PFSK-1 (cell line): ENCODE results near the gene GARS1.

Experiments used
- FOXP2 ChIP-seq: optimal IDR thresholded peaks from 2 replicates; pipeline ENCODE3; 2011; ENCODE audit warnings: borderline replicate concordance, control low read depth, inconsistent platforms; ENCODE audit not compliant: insufficient read depth; ENCODE audit errors: extremely low read length, extremely low read depth
- POLR2AphosphoS5 ChIP-seq: IDR thresholded peaks from 2 replicates; pipeline ENCODE4 v1.6.1; 2012; ENCODE audit warnings: low read depth, mild to moderate bottlenecking, control low read depth, low read length, moderate library complexity
- REST ChIP-seq, 2 experiments: IDR thresholded peaks; 2 replicates each; pipeline versions ENCODE4 v1.6.1 to v1.8.0; 2011 to 2012; ENCODE audit warnings: low read depth in 2 of 2, low read length in 2 of 2, control low read depth in 1 of 2, inconsistent platforms in 1 of 2, mild to moderate bottlenecking in 1 of 2, moderate library complexity in 1 of 2; ENCODE audit not compliant: insufficient read depth in 1 of 2
- SIN3A ChIP-seq: IDR thresholded peaks from 2 replicates; pipeline ENCODE4 v1.6.1; 2012; ENCODE audit warnings: mild to moderate bottlenecking, low read length, moderate library complexity, borderline replicate concordance; ENCODE audit not compliant: insufficient read depth
- TAF1 ChIP-seq: IDR thresholded peaks from 2 replicates; pipeline ENCODE4 v1.6.1; 2012; ENCODE audit warnings: low read length, control low read depth, borderline replicate concordance; ENCODE audit not compliant: insufficient read depth

Gene GARS1

DNA sequence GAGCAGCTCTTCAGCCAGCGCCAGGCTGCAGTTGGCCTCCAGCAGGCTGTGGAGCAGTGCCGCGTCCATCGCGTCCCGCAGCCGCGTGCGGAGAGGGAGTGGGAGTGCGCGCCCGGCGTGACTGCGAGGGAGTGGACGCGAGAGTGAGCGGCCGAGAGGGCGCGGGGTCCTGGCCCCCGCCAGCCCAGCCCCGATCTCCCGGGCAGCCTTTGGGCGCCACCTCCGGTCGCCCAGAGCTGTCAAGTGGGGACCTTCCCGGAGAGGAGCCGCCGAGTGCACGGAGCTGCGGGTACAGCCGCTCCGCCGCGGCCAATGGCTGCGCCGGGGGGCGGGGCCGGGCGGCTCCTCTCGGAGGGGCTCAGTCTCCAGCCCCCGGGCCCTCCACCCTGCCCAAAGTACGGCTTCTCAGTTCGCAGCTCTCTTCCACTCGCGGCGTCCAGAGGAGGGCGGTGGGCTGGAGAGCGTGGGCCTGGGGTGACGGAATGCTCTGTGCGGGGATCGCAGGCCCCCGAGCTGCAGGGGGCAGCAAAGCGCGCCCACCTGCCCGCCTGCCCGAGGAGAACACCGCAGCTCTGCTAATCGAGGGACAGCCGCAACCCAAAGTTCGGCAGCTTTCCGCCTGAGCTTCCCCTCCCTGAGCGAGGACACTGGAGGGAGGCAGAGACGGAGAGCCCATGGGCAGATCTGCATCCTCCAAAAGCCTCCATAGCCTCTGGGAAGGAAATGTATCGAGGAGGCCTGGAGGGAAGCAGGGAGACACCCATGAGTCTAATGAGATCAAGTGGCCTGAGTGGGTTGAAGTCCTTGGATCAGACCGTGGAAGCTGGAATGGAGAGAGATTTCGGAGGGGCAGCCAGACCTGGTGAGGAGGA lies 87.8 kb downstream of the GARS1 start, which contains the start of gene CRHR2:
Gene CRHR2, minus strand, starts transcription at position 245 of the 872 bp plus-strand sequence. Its CDS starts 176 bp downstream, at position 69.
- TF ChIP-seq TAF1 (no peak), REST (IDR thresholded peaks at IDR 0.05; ENCODE audit: insufficient read depth in 1 of 2, low read depth in 2 of 2, low read length in 2 of 2) (no peak), SIN3A (no peak), FOXP2 (no peak), POLR2AphosphoS5 (no peak)

DNA sequence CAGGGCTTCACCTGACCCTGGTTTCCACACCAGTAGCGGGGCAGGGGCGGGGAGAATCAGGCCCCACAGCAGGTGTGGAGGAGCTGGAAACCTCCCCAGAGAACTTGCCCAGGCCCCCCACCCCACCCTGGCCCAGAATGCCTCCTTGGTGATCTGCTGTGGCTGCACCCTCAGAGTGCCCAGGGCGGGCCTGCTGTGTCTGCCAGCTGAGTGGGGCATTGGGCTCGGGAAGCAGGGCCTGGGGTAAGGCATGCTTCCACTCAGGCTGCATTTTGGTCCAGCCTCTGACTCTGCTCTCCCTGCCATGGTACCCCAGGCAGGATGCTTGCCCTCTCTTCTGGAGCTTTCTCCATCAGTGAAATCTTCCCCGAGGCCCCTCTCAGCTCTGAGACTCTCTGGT lies 88.6 kb downstream of the GARS1 start:
- TF ChIP-seq FOXP2 = no peak
- TF ChIP-seq TAF1 = no peak
- TF ChIP-seq POLR2AphosphoS5 = no peak
- TF ChIP-seq SIN3A = no peak
- TF ChIP-seq REST (IDR thresholded peaks at IDR 0.05; ENCODE audit: insufficient read depth in 1 of 2, low read depth in 2 of 2, low read length in 2 of 2) = no peak
